H1 (cell line): ENCODE data around the gene BRD1. TPM values are rescaled to one million over a fixed set of nuclear protein-coding genes. Genes with fewer than 3 reads are reported as not detected.

Experiments used
- CTCF ChIA-PET: fragments of 300-600 bp; sonication (Branson Sonifier 250); formaldehyde crosslinking; loops from one replicate; lab custom pipeline; 2021; ENCODE audit not compliant: partially characterized antibody; lab: Charles Lee
- POLR2A ChIA-PET: fragments of 300-600 bp; sonication (Branson Sonifier 250); formaldehyde crosslinking; loops from one replicate; lab custom pipeline; 2021; ENCODE audit warnings: inconsistent platforms; ENCODE audit not compliant: partially characterized antibody; lab: Charles Lee
- DNase-seq, 2 experiments: peaks; one replicate each; pipeline versions ENCODE4 v3.0.0 to v3.0.0-alpha.2; 2010 to 2022; ENCODE audit warnings: low spot score in 2 of 2, low read depth in 1 of 2, mixed read lengths in 1 of 2
- FAIRE-seq: peaks from 2 replicates; lab custom pipeline; 2011; peaks lifted over from hg19 to GRCh38; lab: Jason Lieb, UNC
- H2AFZ ChIP-seq: 2 replicates; pipeline ENCODE4 v1.8.1; 2012; ENCODE audit warnings: low read length, inconsistent platforms
- H2AK5ac ChIP-seq: 2 replicates; pipeline ENCODE4 v1.6.1; 2013; ENCODE audit warnings: low read depth, low read length
- H2BK120ac ChIP-seq: replicated peaks from 2 replicates; pipeline ENCODE3; 2013; ENCODE audit warnings: low read depth, low read length, inconsistent platforms
- H2BK12ac ChIP-seq: 2 replicates; pipeline ENCODE4 v1.6.1; 2013; ENCODE audit warnings: low read depth, low read length
- H2BK15ac ChIP-seq: 2 replicates; pipeline ENCODE4 v1.6.1; 2013; ENCODE audit warnings: low read length
- H2BK20ac ChIP-seq: 2 replicates; pipeline ENCODE4 v1.6.1; 2013; ENCODE audit warnings: low read length
- H2BK5ac ChIP-seq: 2 replicates; pipeline ENCODE4 v1.6.1; 2013; ENCODE audit warnings: low read depth, low read length
- H3K14ac ChIP-seq: 2 replicates; pipeline ENCODE4 v1.6.1; 2013; ENCODE audit warnings: inconsistent platforms; ENCODE audit not compliant: insufficient read length
- H3K18ac ChIP-seq: 2 replicates; pipeline ENCODE4 v1.6.1; 2013; ENCODE audit warnings: low read length; ENCODE audit errors: extremely low read depth
- H3K23ac ChIP-seq: 2 replicates; pipeline ENCODE4 v1.6.1; 2013; ENCODE audit warnings: inconsistent platforms; ENCODE audit not compliant: insufficient read length
- H3K23me2 ChIP-seq: 2 replicates; pipeline ENCODE4 v1.6.1; 2013; ENCODE audit warnings: low read depth, low read length
- H3K27ac ChIP-seq: 2 replicates; pipeline ENCODE4 v1.6.1; 2011; ENCODE audit warnings: low read depth, low read length, inconsistent platforms
- H3K27me3 ChIP-seq, 4 experiments: replicated peaks in 1 of 4; 1 replicate in 1 of 4; 2 replicates in 3 of 4; pipeline versions ENCODE4 v1.6.1 to v1.8.1; 2011 to 2013; ENCODE audit warnings: low read length in 3 of 4, mild to moderate bottlenecking in 3 of 4, inconsistent platforms in 2 of 4, mixed read lengths in 2 of 4, moderate library complexity in 1 of 4; ENCODE audit not compliant: control insufficient read depth in 3 of 4, insufficient read depth in 3 of 4; ENCODE audit errors: extremely low read depth in 1 of 4
- H3K36me3 ChIP-seq, 4 experiments: 2 replicates each; pipeline versions ENCODE4 v1.6.1 to v1.8.1; 2011 to 2013; ENCODE audit warnings: mild to moderate bottlenecking in 4 of 4, low read length in 3 of 4, moderate library complexity in 2 of 4, control low read depth in 1 of 4, inconsistent platforms in 1 of 4; ENCODE audit not compliant: insufficient read depth in 4 of 4, control insufficient read depth in 2 of 4
- H3K4ac ChIP-seq: replicated peaks from 2 replicates; pipeline ENCODE3; 2013; ENCODE audit warnings: low read length, low read depth, mixed read lengths, inconsistent platforms; ENCODE audit not compliant: insufficient read length
- H3K4me1 ChIP-seq, 4 experiments: replicated peaks in 1 of 4; 1 replicate in 1 of 4; 2 replicates in 3 of 4; pipeline versions ENCODE4 v1.6.1 to v1.8.1; 2011 to 2013; ENCODE audit warnings: low read length in 3 of 4, inconsistent platforms in 2 of 4, mixed read lengths in 1 of 4; ENCODE audit not compliant: insufficient read depth in 4 of 4, control insufficient read depth in 3 of 4
- H3K4me2 ChIP-seq, 2 experiments: 2 replicates each; pipeline versions ENCODE4 v1.6.1 to v1.8.1; 2011 to 2013; ENCODE audit warnings: low read depth in 2 of 2, low read length in 2 of 2, control low read depth in 1 of 2, inconsistent platforms in 1 of 2, mild to moderate bottlenecking in 1 of 2; ENCODE audit not compliant: insufficient read depth in 1 of 2
- H3K4me3 ChIP-seq, 4 experiments: fragments of 200-600, 300-600 bp in 1 of 4; sonication (generic), shearing (Covaris generic), sonication (Bioruptor Twin) in 1 of 4; 2 replicates each; pipeline versions ENCODE4 v1.5.1 to v1.8.1; 2011 to 2016; ENCODE audit warnings: low read length in 4 of 4, low read depth in 3 of 4, control low read depth in 2 of 4, inconsistent platforms in 2 of 4, mild to moderate bottlenecking in 2 of 4, mixed read lengths in 1 of 4, moderate library complexity in 1 of 4; ENCODE audit not compliant: insufficient read depth in 2 of 4; ENCODE audit errors: extremely low read depth in 1 of 4
- H3K56ac ChIP-seq: replicated peaks from 2 replicates; pipeline ENCODE3; 2013; ENCODE audit warnings: low read depth, mild to moderate bottlenecking, mixed read lengths, low read length, inconsistent platforms; ENCODE audit not compliant: insufficient read length
- H3K79me1 ChIP-seq: 2 replicates; pipeline ENCODE4 v1.6.1; 2013; ENCODE audit warnings: low read depth, low read length, control low read depth
- H3K79me2 ChIP-seq, 2 experiments: 2 replicates each; pipeline versions ENCODE4 v1.6.1 to v1.8.1; 2012 to 2013; ENCODE audit warnings: low read length in 2 of 2, mild to moderate bottlenecking in 2 of 2, inconsistent platforms in 1 of 2; ENCODE audit not compliant: insufficient read depth in 2 of 2, control insufficient read depth in 1 of 2
- H3K9ac ChIP-seq, 4 experiments: replicated peaks in 1 of 4; 1 replicate in 1 of 4; 2 replicates in 3 of 4; pipeline versions ENCODE4 v1.6.1 to v1.8.1; 2011 to 2013; ENCODE audit warnings: low read depth in 3 of 4, low read length in 3 of 4, control low read depth in 2 of 4, mild to moderate bottlenecking in 2 of 4, moderate library complexity in 2 of 4, inconsistent platforms in 1 of 4; ENCODE audit errors: extremely low read depth in 1 of 4
- H3K9me3 ChIP-seq, 2 experiments: 2 replicates each; pipeline versions ENCODE4 v1.6.1 to v1.8.1; 2012 to 2013; ENCODE audit warnings: mild to moderate bottlenecking in 2 of 2, moderate library complexity in 2 of 2, control low read depth in 1 of 2, inconsistent platforms in 1 of 2, low read depth in 1 of 2, low read length in 1 of 2, mixed read lengths in 1 of 2; ENCODE audit not compliant: insufficient read depth in 2 of 2
- H4K20me1 ChIP-seq, 2 experiments: replicated peaks in 1 of 2; 2 replicates each; pipeline versions ENCODE3 to v1.8.1; 2011 to 2013; ENCODE audit warnings: inconsistent platforms in 2 of 2, low read length in 2 of 2, mild to moderate bottlenecking in 1 of 2; ENCODE audit not compliant: insufficient read depth in 2 of 2, control insufficient read depth in 1 of 2
- H4K5ac ChIP-seq: 2 replicates; pipeline ENCODE4 v1.6.1; 2013; ENCODE audit warnings: low read length, low read depth, mixed read lengths, inconsistent platforms; ENCODE audit not compliant: insufficient read length
- H4K8ac ChIP-seq: 2 replicates; pipeline ENCODE4 v1.8.0; 2013; ENCODE audit warnings: mild to moderate bottlenecking, moderate library complexity, low read length, inconsistent platforms; ENCODE audit not compliant: insufficient read depth; ENCODE audit errors: extremely low read depth
- H4K91ac ChIP-seq: replicated peaks from 2 replicates; pipeline ENCODE3; 2013; ENCODE audit warnings: low read length, mixed read lengths, inconsistent platforms; ENCODE audit not compliant: insufficient read length
- ATF2 ChIP-seq: IDR thresholded peaks from 2 replicates; pipeline ENCODE4 v1.6.1; 2012; ENCODE audit warnings: low read length, inconsistent platforms
- BCL11A ChIP-seq, 2 experiments: IDR thresholded peaks; one replicate each; pipeline ENCODE4 v1.6.1; 2011; ENCODE audit warnings: low read depth in 2 of 2, low read length in 2 of 2, mild to moderate bottlenecking in 2 of 2
- CTCF ChIP-seq, 3 experiments: IDR thresholded peaks; 1 replicate in 2 of 3; 2 replicates in 1 of 3; pipeline versions ENCODE4 v1.5.1 to v1.6.1; 2011; ENCODE audit warnings: low read length in 3 of 3, mild to moderate bottlenecking in 3 of 3, inconsistent platforms in 2 of 3, low read depth in 1 of 3, moderate library complexity in 1 of 3; ENCODE audit not compliant: insufficient read depth in 1 of 3; ENCODE audit errors: control extremely low read depth in 1 of 3
- KDM4A ChIP-seq: IDR thresholded peaks from one replicate; pipeline ENCODE4 v1.7.1; 2012; ENCODE audit warnings: low read depth, mild to moderate bottlenecking, moderate library complexity, low read length, inconsistent platforms; ENCODE audit not compliant: severe bottlenecking
- NANOG ChIP-seq: IDR thresholded peaks from 2 replicates; pipeline ENCODE4 v1.6.1; 2011; ENCODE audit warnings: low read length, low read depth, mild to moderate bottlenecking, inconsistent platforms; ENCODE audit not compliant: insufficient read depth, poor library complexity, severe bottlenecking
- SP2 ChIP-seq: IDR thresholded peaks from 2 replicates; pipeline ENCODE4 v1.6.1; 2012; ENCODE audit warnings: mild to moderate bottlenecking, low read length, inconsistent platforms
- TAF1 ChIP-seq: IDR thresholded peaks from 2 replicates; pipeline ENCODE4 v1.6.1; 2011; ENCODE audit warnings: mild to moderate bottlenecking, low read depth, low read length
- TEAD4 ChIP-seq: IDR thresholded peaks from 2 replicates; pipeline ENCODE4 v1.6.1; 2012; ENCODE audit warnings: low read depth, low read length, inconsistent platforms, mixed read lengths
- WGBS, 2 experiments: shearing (Covaris generic) in 1 of 2; methylation state at CpG; one replicate each; pipeline versions ENCODE4 v1.1.6 to v1.1.7; 2013 to 2015; ENCODE audit warnings: low lambda C conversion rate in 2 of 2, mixed read lengths in 2 of 2, inconsistent platforms in 1 of 2, low coverage in 1 of 2, missing lambda C conversion rate in 1 of 2; ENCODE audit not compliant: insufficient replicate concordance in 2 of 2, insufficient coverage in 1 of 2, insufficient read length in 1 of 2; ENCODE audit errors: extremely low coverage in 1 of 2, missing lambda C conversion rate in 1 of 2; 5-methylcytosine and 5-hydroxymethylcytosine counted together
- polyA plus RNA-seq, 7 experiments: library from polyadenylated mRNA; depleted of rRNA in 3 of 7; stranded (reverse) in 5 of 7; unstranded in 2 of 7; fragments of >200 nt in 5 of 7; fragments of 200-250 nt in 2 of 7; gene quantifications; 1 replicate in 5 of 7; 2 replicates in 1 of 7; 4 replicates in 1 of 7; pipeline versions ENCODE4 v1.2.1 to v1.2.3, GENCODE V29; 2011 to 2013; ENCODE audit warnings: missing spikeins in 2 of 7, mixed read lengths in 2 of 7
- total RNA-seq: library from RNA; stranded (reverse); fragmentation: NEBNext Ultra II Directional; extraction: Animal tissue kit (Norgen Biotek cat#: 25700); gene quantifications from 2 replicates; pipeline ENCODE4 v1.2.1, GENCODE V29; 2021

Gene BRD1
- total and polyA plus RNA-seq, 2 of the 8 experiments (the other 6 are each of a cell fraction or from before 2014, with no cell fraction given): 6.8 to 34.0 TPM

- Histone ChIP-seq H2BK5ac (no peak overlapping the region), H3K9me3 (no peaks in the 10 kb centered on the region), H3K79me1 (peaks cover 19% of the 10 kb centered on the region), H3K79me2 (peaks cover 3 to 58% of the 10 kb centered on the region in 2 experiments; a peak in 3 of 4 replicates), H4K20me1 (peaks cover 37 to 41% of the 10 kb centered on the region in 2 experiments), H3K9ac (no peak overlapping the region), H3K4me3 (no peak overlapping the region), H3K4me2 (no peak overlapping the region), H3K23ac (no peak overlapping the region), H4K8ac (no peak overlapping the region), H2BK15ac (no peak overlapping the region), H2BK20ac (no peak overlapping the region), H3K14ac (no peak overlapping the region), H3K27ac (no peak overlapping the region), H3K27me3 (no peaks in the 10 kb centered on the region), H3K23me2 (no peaks in the 10 kb centered on the region), H2AK5ac (no peak overlapping the region), H3K4ac (no peak overlapping the region), H2AFZ (no peak overlapping the region), H2BK120ac (no peak overlapping the region), H4K5ac (no peak overlapping the region), H3K18ac (no peak overlapping the region), H3K4me1 (no peaks in the 10 kb centered on the region; a peak in 1 of 7 replicates), H3K56ac (no peak overlapping the region), H3K36me3 (peaks cover 16 to 54% (median 32%) of the 10 kb centered on the region in 4 experiments; a peak in 7 of 8 replicates), H4K91ac (no peak overlapping the region), H2BK12ac (no peak overlapping the region)
- no peak for FAIRE-seq
- 94% methylated on average over 37 of the region's 37 CpGs; no CpG with 5 or more reads in 1 of the 2 experiments for WGBS, 2 experiments
- DNase-seq: no peak
- ChIA-PET POLR2A (interaction anchor here (0.7 kb wide), 1 partner anchor 27 kb away, joined by 3 read pairs; no protein-coding TSS in a partner anchor), CTCF (interaction anchor here (1.3 kb wide), 1 partner anchor 23 kb away, joined by 4 read pairs; no protein-coding TSS in a partner anchor)
- TF ChIP-seq TEAD4 (no peak), ATF2 (no peak), SP2 (no peak), BCL11A (IDR thresholded peaks at IDR 0.05; ENCODE audit: low read depth in 2 of 2, low read length in 2 of 2) (no peak), NANOG (no peak), CTCF (IDR thresholded peaks at IDR 0.05; ENCODE audit: control extremely low read depth in 1 of 3, insufficient read depth in 1 of 3, low read depth in 1 of 3, low read length in 3 of 3) (no peak), TAF1 (no peak), KDM4A (no peak)
Observed at GRCh38 chr22:49798486-49799151, 29.1 kb downstream of the BRD1 start.
